H1 (cell line): ENCODE results near the gene CAPN11. TPM values are rescaled to one million over a fixed set of nuclear protein-coding genes. Genes with fewer than 3 reads are reported as not detected.

Source experiments
- CTCF ChIA-PET: fragments of 300-600 bp; sonication (Branson Sonifier 250); formaldehyde crosslinking; loops from one replicate; lab custom pipeline; 2021; ENCODE audit not compliant: partially characterized antibody; lab: Charles Lee
- POLR2A ChIA-PET: fragments of 300-600 bp; sonication (Branson Sonifier 250); formaldehyde crosslinking; loops from one replicate; lab custom pipeline; 2021; ENCODE audit warnings: inconsistent platforms; ENCODE audit not compliant: partially characterized antibody; lab: Charles Lee
- DNase-seq, 2 experiments: peaks; one replicate each; pipeline versions ENCODE4 v3.0.0 to v3.0.0-alpha.2; 2010 to 2022; ENCODE audit warnings: low spot score in 2 of 2, low read depth in 1 of 2, mixed read lengths in 1 of 2
- FAIRE-seq: peaks from 2 replicates; lab custom pipeline; 2011; peaks lifted over from hg19 to GRCh38; lab: Jason Lieb, UNC
- H2AFZ ChIP-seq: 2 replicates; pipeline ENCODE4 v1.8.1; 2012; ENCODE audit warnings: low read length, inconsistent platforms
- H2AK5ac ChIP-seq: 2 replicates; pipeline ENCODE4 v1.6.1; 2013; ENCODE audit warnings: low read depth, low read length
- H2BK120ac ChIP-seq: replicated peaks from 2 replicates; pipeline ENCODE3; 2013; ENCODE audit warnings: low read depth, low read length, inconsistent platforms
- H2BK12ac ChIP-seq: 2 replicates; pipeline ENCODE4 v1.6.1; 2013; ENCODE audit warnings: low read depth, low read length
- H2BK15ac ChIP-seq: 2 replicates; pipeline ENCODE4 v1.6.1; 2013; ENCODE audit warnings: low read length
- H2BK20ac ChIP-seq: 2 replicates; pipeline ENCODE4 v1.6.1; 2013; ENCODE audit warnings: low read length
- H2BK5ac ChIP-seq: 2 replicates; pipeline ENCODE4 v1.6.1; 2013; ENCODE audit warnings: low read depth, low read length
- H3K14ac ChIP-seq: 2 replicates; pipeline ENCODE4 v1.6.1; 2013; ENCODE audit warnings: inconsistent platforms; ENCODE audit not compliant: insufficient read length
- H3K18ac ChIP-seq: 2 replicates; pipeline ENCODE4 v1.6.1; 2013; ENCODE audit warnings: low read length; ENCODE audit errors: extremely low read depth
- H3K23ac ChIP-seq: 2 replicates; pipeline ENCODE4 v1.6.1; 2013; ENCODE audit warnings: inconsistent platforms; ENCODE audit not compliant: insufficient read length
- H3K23me2 ChIP-seq: 2 replicates; pipeline ENCODE4 v1.6.1; 2013; ENCODE audit warnings: low read depth, low read length
- H3K27ac ChIP-seq: 2 replicates; pipeline ENCODE4 v1.6.1; 2011; ENCODE audit warnings: low read depth, low read length, inconsistent platforms
- H3K27me3 ChIP-seq, 4 experiments: replicated peaks in 1 of 4; 1 replicate in 1 of 4; 2 replicates in 3 of 4; pipeline versions ENCODE4 v1.6.1 to v1.8.1; 2011 to 2013; ENCODE audit warnings: low read length in 3 of 4, mild to moderate bottlenecking in 3 of 4, inconsistent platforms in 2 of 4, mixed read lengths in 2 of 4, moderate library complexity in 1 of 4; ENCODE audit not compliant: control insufficient read depth in 3 of 4, insufficient read depth in 3 of 4; ENCODE audit errors: extremely low read depth in 1 of 4
- H3K36me3 ChIP-seq, 4 experiments: 2 replicates each; pipeline versions ENCODE4 v1.6.1 to v1.8.1; 2011 to 2013; ENCODE audit warnings: mild to moderate bottlenecking in 4 of 4, low read length in 3 of 4, moderate library complexity in 2 of 4, control low read depth in 1 of 4, inconsistent platforms in 1 of 4; ENCODE audit not compliant: insufficient read depth in 4 of 4, control insufficient read depth in 2 of 4
- H3K4ac ChIP-seq: replicated peaks from 2 replicates; pipeline ENCODE3; 2013; ENCODE audit warnings: low read length, low read depth, mixed read lengths, inconsistent platforms; ENCODE audit not compliant: insufficient read length
- H3K4me1 ChIP-seq, 4 experiments: replicated peaks in 1 of 4; 1 replicate in 1 of 4; 2 replicates in 3 of 4; pipeline versions ENCODE4 v1.6.1 to v1.8.1; 2011 to 2013; ENCODE audit warnings: low read length in 3 of 4, inconsistent platforms in 2 of 4, mixed read lengths in 1 of 4; ENCODE audit not compliant: insufficient read depth in 4 of 4, control insufficient read depth in 3 of 4
- H3K4me2 ChIP-seq, 2 experiments: 2 replicates each; pipeline versions ENCODE4 v1.6.1 to v1.8.1; 2011 to 2013; ENCODE audit warnings: low read depth in 2 of 2, low read length in 2 of 2, control low read depth in 1 of 2, inconsistent platforms in 1 of 2, mild to moderate bottlenecking in 1 of 2; ENCODE audit not compliant: insufficient read depth in 1 of 2
- H3K4me3 ChIP-seq, 4 experiments: fragments of 200-600, 300-600 bp in 1 of 4; sonication (generic), shearing (Covaris generic), sonication (Bioruptor Twin) in 1 of 4; 2 replicates each; pipeline versions ENCODE4 v1.5.1 to v1.8.1; 2011 to 2016; ENCODE audit warnings: low read length in 4 of 4, low read depth in 3 of 4, control low read depth in 2 of 4, inconsistent platforms in 2 of 4, mild to moderate bottlenecking in 2 of 4, mixed read lengths in 1 of 4, moderate library complexity in 1 of 4; ENCODE audit not compliant: insufficient read depth in 2 of 4; ENCODE audit errors: extremely low read depth in 1 of 4
- H3K56ac ChIP-seq: replicated peaks from 2 replicates; pipeline ENCODE3; 2013; ENCODE audit warnings: low read depth, mild to moderate bottlenecking, mixed read lengths, low read length, inconsistent platforms; ENCODE audit not compliant: insufficient read length
- H3K79me1 ChIP-seq: 2 replicates; pipeline ENCODE4 v1.6.1; 2013; ENCODE audit warnings: low read depth, low read length, control low read depth
- H3K79me2 ChIP-seq, 2 experiments: 2 replicates each; pipeline versions ENCODE4 v1.6.1 to v1.8.1; 2012 to 2013; ENCODE audit warnings: low read length in 2 of 2, mild to moderate bottlenecking in 2 of 2, inconsistent platforms in 1 of 2; ENCODE audit not compliant: insufficient read depth in 2 of 2, control insufficient read depth in 1 of 2
- H3K9ac ChIP-seq, 4 experiments: replicated peaks in 1 of 4; 1 replicate in 1 of 4; 2 replicates in 3 of 4; pipeline versions ENCODE4 v1.6.1 to v1.8.1; 2011 to 2013; ENCODE audit warnings: low read depth in 3 of 4, low read length in 3 of 4, control low read depth in 2 of 4, mild to moderate bottlenecking in 2 of 4, moderate library complexity in 2 of 4, inconsistent platforms in 1 of 4; ENCODE audit errors: extremely low read depth in 1 of 4
- H3K9me3 ChIP-seq, 2 experiments: 2 replicates each; pipeline versions ENCODE4 v1.6.1 to v1.8.1; 2012 to 2013; ENCODE audit warnings: mild to moderate bottlenecking in 2 of 2, moderate library complexity in 2 of 2, control low read depth in 1 of 2, inconsistent platforms in 1 of 2, low read depth in 1 of 2, low read length in 1 of 2, mixed read lengths in 1 of 2; ENCODE audit not compliant: insufficient read depth in 2 of 2
- H4K20me1 ChIP-seq, 2 experiments: replicated peaks in 1 of 2; 2 replicates each; pipeline versions ENCODE3 to v1.8.1; 2011 to 2013; ENCODE audit warnings: inconsistent platforms in 2 of 2, low read length in 2 of 2, mild to moderate bottlenecking in 1 of 2; ENCODE audit not compliant: insufficient read depth in 2 of 2, control insufficient read depth in 1 of 2
- H4K5ac ChIP-seq: 2 replicates; pipeline ENCODE4 v1.6.1; 2013; ENCODE audit warnings: low read length, low read depth, mixed read lengths, inconsistent platforms; ENCODE audit not compliant: insufficient read length
- H4K8ac ChIP-seq: 2 replicates; pipeline ENCODE4 v1.8.0; 2013; ENCODE audit warnings: mild to moderate bottlenecking, moderate library complexity, low read length, inconsistent platforms; ENCODE audit not compliant: insufficient read depth; ENCODE audit errors: extremely low read depth
- H4K91ac ChIP-seq: replicated peaks from 2 replicates; pipeline ENCODE3; 2013; ENCODE audit warnings: low read length, mixed read lengths, inconsistent platforms; ENCODE audit not compliant: insufficient read length
- ASH2L ChIP-seq: fragments of 200-600, 300-600 bp; sonication (generic); IDR thresholded peaks from one replicate; pipeline ENCODE4 v1.7.1; 2017; ENCODE audit warnings: low read length
- MAX ChIP-seq: IDR thresholded peaks from 2 replicates; pipeline ENCODE4 v1.6.1; 2012; ENCODE audit warnings: inconsistent platforms
- POLR2A ChIP-seq, 2 experiments: IDR thresholded peaks; 1 replicate in 1 of 2; 2 replicates in 1 of 2; pipeline ENCODE4 v1.6.1; 2011; ENCODE audit warnings: low read depth in 2 of 2, low read length in 2 of 2, mild to moderate bottlenecking in 2 of 2; ENCODE audit errors: control extremely low read depth in 1 of 2
- TAF1 ChIP-seq: IDR thresholded peaks from 2 replicates; pipeline ENCODE4 v1.6.1; 2011; ENCODE audit warnings: mild to moderate bottlenecking, low read depth, low read length
- TCF12 ChIP-seq: IDR thresholded peaks from 2 replicates; pipeline ENCODE4 v1.6.1; 2011; ENCODE audit warnings: low read depth, mild to moderate bottlenecking, low read length
- WGBS, 2 experiments: shearing (Covaris generic) in 1 of 2; methylation state at CpG; one replicate each; pipeline versions ENCODE4 v1.1.6 to v1.1.7; 2013 to 2015; ENCODE audit warnings: low lambda C conversion rate in 2 of 2, mixed read lengths in 2 of 2, inconsistent platforms in 1 of 2, low coverage in 1 of 2, missing lambda C conversion rate in 1 of 2; ENCODE audit not compliant: insufficient replicate concordance in 2 of 2, insufficient coverage in 1 of 2, insufficient read length in 1 of 2; ENCODE audit errors: extremely low coverage in 1 of 2, missing lambda C conversion rate in 1 of 2; 5-methylcytosine and 5-hydroxymethylcytosine counted together
- polyA plus RNA-seq, 7 experiments: library from polyadenylated mRNA; depleted of rRNA in 3 of 7; stranded (reverse) in 5 of 7; unstranded in 2 of 7; fragments of >200 nt in 5 of 7; fragments of 200-250 nt in 2 of 7; gene quantifications; 1 replicate in 5 of 7; 2 replicates in 1 of 7; 4 replicates in 1 of 7; pipeline versions ENCODE4 v1.2.1 to v1.2.3, GENCODE V29; 2011 to 2013; ENCODE audit warnings: missing spikeins in 2 of 7, mixed read lengths in 2 of 7
- total RNA-seq: library from RNA; stranded (reverse); fragmentation: NEBNext Ultra II Directional; extraction: Animal tissue kit (Norgen Biotek cat#: 25700); gene quantifications from 2 replicates; pipeline ENCODE4 v1.2.1, GENCODE V29; 2021

Gene CAPN11
- total and polyA plus RNA-seq, 2 of the 8 experiments (the other 6 are each of a cell fraction or from before 2014, with no cell fraction given), result 0.95 to 0.97 TPM

DNA sequence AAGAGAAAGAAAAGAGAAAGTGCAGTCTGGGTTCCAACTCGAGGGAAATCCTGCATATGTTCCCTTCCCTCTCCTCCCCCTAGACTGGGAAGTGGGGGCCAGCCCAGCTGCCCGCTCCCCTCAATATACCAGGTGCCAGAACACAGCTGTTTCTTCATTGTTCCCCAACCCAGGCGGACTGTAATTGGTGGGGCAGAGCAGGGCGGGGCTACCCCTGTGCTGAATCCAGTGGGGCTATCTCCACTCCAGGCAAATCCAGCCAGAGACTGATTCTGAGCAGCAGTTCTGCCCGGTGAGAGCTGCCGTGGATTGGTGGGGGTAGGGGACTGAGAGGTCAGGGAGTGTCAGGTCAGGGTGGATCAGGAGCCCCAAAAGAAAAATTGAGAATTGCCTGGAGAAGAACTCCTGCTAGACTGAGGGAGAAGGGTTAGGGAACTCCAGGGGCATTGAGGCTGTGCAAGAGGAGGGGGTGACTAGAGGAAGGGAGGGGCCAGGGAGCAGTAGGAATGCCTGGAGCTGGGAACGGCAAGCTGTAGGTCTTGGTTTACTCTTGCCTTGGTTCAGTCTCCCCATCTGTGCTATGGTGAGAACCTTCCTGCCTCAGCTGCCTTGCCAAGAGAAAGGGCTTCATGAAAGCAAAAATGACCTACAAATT, 58.2 kb downstream of the CAPN11 start, which contains the start of gene MYMX:
TSS of gene MYMX (plus strand) at position 250 of the 655 bp plus-strand sequence. CDS start 546 bp downstream, outside the sequence.
- POLR2A ChIA-PET, result interaction anchor here (0.7 to 5.5 kb wide), 12 partner anchors 13 to 44 kb away, joined by 3 to 46 read pairs (median 4); partner anchors contain the start of genes HSP90AB1 and SLC35B2

More for the DNA sequence above, 58.2 kb downstream of the CAPN11 start, which contains the start of gene MYMX:
- Histone ChIP-seq H3K79me1 (no peaks in the 10 kb centered on the region; the same call in 1 of the 2 replicates), H3K79me2 (no peaks in the 10 kb centered on the region), H3K4ac (peak within 1 kb of the TSS; percentile 55), H2AK5ac (peak within 1 kb of the TSS; percentile 93; the same call in 1 of the 2 replicates), H2BK120ac (peak within 1 kb of the TSS; percentile 35), H3K56ac (no peak within 1 kb of the TSS), H3K9me3 (no peaks in the 10 kb centered on the region), H3K9ac (peak within 1 kb of the TSS in 2 of 4 experiments; percentile 12 to 32; a peak in 2 of 7 replicates), H3K27ac (peak within 1 kb of the TSS; percentile 13; the same call in 1 of the 2 replicates), H3K36me3 (no peaks in the 10 kb centered on the region), H4K20me1 (no peaks in the 10 kb centered on the region), H4K8ac (no peak within 1 kb of the TSS), H2BK15ac (peak within 1 kb of the TSS; percentile 83), H3K4me3 (peak within 1 kb of the TSS in 2 of 4 experiments; percentile 5 to 47; a peak in 4 of 8 replicates), H2BK20ac (peak within 1 kb of the TSS; percentile 94), H3K27me3 (no peaks in the 10 kb centered on the region), H3K14ac (no peak within 1 kb of the TSS), H2AFZ (no peak within 1 kb of the TSS), H3K23me2 (no peaks in the 10 kb centered on the region; the same call in 1 of the 2 replicates), H3K23ac (no peak within 1 kb of the TSS), H4K91ac (peak within 1 kb of the TSS; percentile 95), H3K4me2 (peak within 1 kb of the TSS; percentile 75 to 80), H3K4me1 (peaks cover 18 to 38% (median 23%) of the 10 kb centered on the region in 4 experiments), H2BK5ac (peak within 1 kb of the TSS; percentile 82; the same call in 1 of the 2 replicates), H2BK12ac (peak within 1 kb of the TSS; percentile 92), H3K18ac (peak within 1 kb of the TSS; percentile 82), H4K5ac (peak within 1 kb of the TSS; percentile 14)
- FAIRE-seq (no peak), DNase-seq (peak in 1 of 2 experiments; percentile 79)
- CTCF ChIA-PET, result interaction anchor here (0.8 to 2.3 kb wide), 9 partner anchors 8 to 47 kb away, joined by 3 to 18 read pairs (median 4); partner anchors contain the start of gene HSP90AB1
- WGBS, 2 experiments, result 21% methylated on average over 6 of the region's 7 CpGs; no CpG with 5 or more reads in 1 of the 2 experiments
- TF ChIP-seq MAX (no peak), ASH2L (peak; percentile 30), POLR2A (IDR thresholded peaks at IDR 0.05; ENCODE audit: control extremely low read depth in 1 of 2, low read depth in 2 of 2, low read length in 2 of 2) (peak in 1 of 2 experiments; percentile 5; a peak in 1 of 3 replicates), TAF1 (peak; percentile 28; the same call in 1 of the 2 replicates), TCF12 (0 out of 2 replicates have a peak, but pooled peaks have one; percentile 88)
